Karpas-422 (cell line): Measurements from ENCODE around the gene SERINC2. TPM values are rescaled to one million over a fixed set of nuclear protein-coding genes. Genes with fewer than 3 reads are reported as not detected.
A peak's percentile ranks its signal among the peaks of the same experiment; 100 is the strongest.

Source experiments
- DNase-seq: peaks from one replicate; pipeline ENCODE4 v3.0.0-alpha.2; 2015
- H2AFZ ChIP-seq: fragments of 200-600 bp; sonication (generic); 2 replicates; pipeline ENCODE4 v1.6.1; 2014; ENCODE audit warnings: antibody characterized with exemption, low read length, mixed read lengths
- H3K27ac ChIP-seq: fragments of 200-600 bp; sonication (generic); 2 replicates; pipeline ENCODE4 v1.5.1; 2014; ENCODE audit warnings: mild to moderate bottlenecking, low read length, moderate library complexity
- H3K27me3 ChIP-seq: fragments of 200-600 bp; sonication (generic); 2 replicates; pipeline ENCODE4 v1.6.1; 2014; ENCODE audit warnings: low read length, mixed read lengths
- H3K36me3 ChIP-seq: fragments of 200-600 bp; sonication (generic); 2 replicates; pipeline ENCODE4 v1.6.1; 2014; ENCODE audit warnings: low read length, mixed read lengths; ENCODE audit not compliant: insufficient read depth
- H3K4me1 ChIP-seq: fragments of 200-600 bp; sonication (generic); 2 replicates; pipeline ENCODE4 v1.6.1; 2014; ENCODE audit warnings: mild to moderate bottlenecking, low read length, mixed read lengths
- H3K4me2 ChIP-seq: fragments of 200-600 bp; sonication (generic); 2 replicates; pipeline ENCODE4 v1.6.1; 2014; ENCODE audit warnings: low read length, low read depth, mild to moderate bottlenecking; ENCODE audit not compliant: poor library complexity, severe bottlenecking
- H3K4me3 ChIP-seq: fragments of 200-600 bp; sonication (generic); 2 replicates; pipeline ENCODE4 v1.5.1; 2014; ENCODE audit warnings: mild to moderate bottlenecking, antibody characterized with exemption, low read length, mixed read lengths
- H3K79me2 ChIP-seq: fragments of 200-600 bp; sonication (generic); 2 replicates; pipeline ENCODE4 v1.6.1; 2014; ENCODE audit warnings: mild to moderate bottlenecking, low read length, mixed read lengths
- H3K9ac ChIP-seq: fragments of 200-600 bp; sonication (generic); 2 replicates; pipeline ENCODE4 v1.6.0; 2014; ENCODE audit warnings: low read length
- H3K9me2 ChIP-seq: fragments of 200-600 bp; sonication (generic), shearing (Covaris generic); replicated peaks from 2 replicates; pipeline ENCODE4 v1.6.0; 2014; ENCODE audit warnings: mild to moderate bottlenecking, low read length, moderate library complexity; ENCODE audit not compliant: insufficient read depth
- H3K9me3 ChIP-seq: fragments of 300-700, 200-600 bp; sonication (generic); 2 replicates; pipeline ENCODE4 v1.6.1; 2014; ENCODE audit warnings: low read length, mixed read lengths
- H4K20me1 ChIP-seq: fragments of 200-600 bp; sonication (generic); 2 replicates; pipeline ENCODE4 v1.6.1; 2014; ENCODE audit warnings: mild to moderate bottlenecking, antibody characterized with exemption, low read length, low read depth; ENCODE audit not compliant: insufficient read depth
- total RNA-seq: library from RNA; depleted of rRNA; stranded (reverse); fragments of >200 nt; shearing (Covaris generic); gene quantifications from 2 replicates; pipeline ENCODE4 v1.2.3, GENCODE V29; 2014; ENCODE audit warnings: low replicate concordance

The SERINC2 gene
- total RNA-seq, 1 experiment from 2014 or later, result 2.7 TPM

DNA sequence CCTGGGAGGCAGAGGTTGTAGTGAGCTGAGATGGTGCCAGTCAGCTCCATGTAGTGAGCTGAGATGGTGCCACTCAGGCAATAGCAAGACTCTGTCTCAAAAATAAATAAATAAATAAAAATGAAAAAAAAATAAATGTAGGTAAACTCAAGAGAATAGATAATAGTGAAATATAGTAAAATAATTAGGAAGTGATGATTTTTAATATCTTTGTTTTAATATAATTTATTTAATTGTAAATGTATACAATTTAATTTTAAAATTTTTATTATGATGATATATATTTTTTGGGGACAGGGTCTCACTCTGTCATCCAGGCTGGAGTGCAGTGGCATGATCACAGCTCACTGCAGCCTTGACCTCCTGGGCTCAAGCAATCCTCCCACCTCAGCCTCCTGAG, 19.6 kb upstream of the SERINC2 start:
- peaks cover 8% of the 10 kb centered on the region for H3K4me1 ChIP-seq
- H3K9ac ChIP-seq, result no peak overlapping the region
- no peak overlapping the region for H3K4me2 ChIP-seq
- H2AFZ ChIP-seq, result no peak overlapping the region
- no peak overlapping the region for H3K4me3 ChIP-seq
- H3K27me3 ChIP-seq, result no peaks in the 10 kb centered on the region
- H3K27ac ChIP-seq, result no peak overlapping the region
- no peak for DNase-seq
- no peaks in the 10 kb centered on the region for H4K20me1 ChIP-seq
- H3K36me3 ChIP-seq, result no peaks in the 10 kb centered on the region
- no peaks in the 10 kb centered on the region for H3K9me3 ChIP-seq
- H3K9me2 ChIP-seq, result no peaks in the 10 kb centered on the region
- H3K79me2 ChIP-seq, result no peaks in the 10 kb centered on the region

DNA sequence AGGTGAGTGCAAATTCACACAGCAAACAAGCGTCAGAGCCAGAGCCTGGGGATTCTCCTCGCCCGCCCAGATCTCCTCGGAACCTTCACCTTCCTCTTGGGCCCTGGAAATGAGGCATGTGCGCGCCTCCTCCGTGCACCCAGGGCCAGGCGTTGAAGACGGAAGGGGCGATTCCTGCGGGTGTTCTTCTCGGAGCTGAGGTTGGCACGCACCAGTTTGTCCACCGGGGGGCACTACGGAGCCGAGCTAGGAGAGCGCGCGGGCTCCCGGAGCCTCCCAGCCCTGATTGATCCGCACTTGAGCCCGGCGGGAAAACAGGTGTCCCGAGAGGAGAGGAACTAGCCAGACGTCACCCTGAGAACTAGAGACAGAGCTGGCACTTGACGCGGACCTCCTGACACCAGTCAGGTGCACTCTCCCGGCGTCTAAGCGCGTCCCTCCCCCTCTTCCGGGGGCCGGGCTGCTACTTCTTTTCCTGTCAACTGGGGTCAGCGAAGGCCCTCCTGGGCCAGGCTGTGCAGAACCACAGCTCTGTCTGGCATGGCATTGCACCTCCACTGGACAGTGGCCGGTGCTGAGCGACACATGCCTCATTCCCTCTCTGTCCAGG, 18.3 kb upstream of the SERINC2 start:
- Histone ChIP-seq H3K27me3 (no peaks in the 10 kb centered on the region), H3K9me2 (no peaks in the 10 kb centered on the region), H3K4me3 (peak overlapping the region; percentile 67), H3K4me2 (peak overlapping the region; percentile 62), H2AFZ (peak overlapping the region; percentile 86), H4K20me1 (no peaks in the 10 kb centered on the region), H3K27ac (no peak overlapping the region), H3K9ac (peak overlapping the region; percentile 62), H3K79me2 (no peaks in the 10 kb centered on the region), H3K36me3 (no peaks in the 10 kb centered on the region), H3K4me1 (peaks cover 8% of the 10 kb centered on the region), H3K9me3 (no peaks in the 10 kb centered on the region)
- DNase-seq, result peak; percentile 93

DNA sequence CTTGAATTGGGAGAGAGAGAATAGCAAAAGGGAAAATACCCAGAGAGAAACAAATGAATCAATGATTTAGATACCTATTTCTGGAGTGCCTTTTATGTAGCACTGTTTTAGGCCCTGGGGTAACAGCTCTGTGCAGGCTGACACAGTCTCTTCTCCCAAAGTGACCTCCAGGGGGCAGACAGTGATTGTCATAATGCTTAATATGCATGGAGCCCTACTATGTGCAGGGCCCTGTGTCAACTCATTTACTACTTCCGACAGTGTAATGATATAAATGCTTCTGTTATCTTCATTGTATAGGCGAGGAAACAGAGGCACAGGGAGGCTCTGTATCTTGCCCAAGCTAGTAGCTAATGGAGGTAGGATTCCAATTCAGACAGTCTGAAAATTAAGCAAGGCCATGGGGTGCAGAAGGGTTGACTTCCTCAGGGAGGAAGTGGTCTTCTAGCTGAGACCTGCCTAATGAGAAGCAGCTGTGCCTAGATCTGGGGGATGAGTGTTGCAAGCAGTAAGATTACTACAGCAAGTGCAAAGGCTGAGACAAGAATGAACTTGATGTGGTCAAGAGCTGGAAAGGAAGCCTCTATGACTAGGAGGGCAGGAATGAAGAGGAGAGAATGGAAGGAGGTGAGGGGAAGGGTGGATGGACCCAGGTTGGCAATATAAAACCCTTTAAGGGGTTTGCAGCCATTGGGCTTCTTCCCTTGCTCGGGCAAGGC, 16.2 kb upstream of the SERINC2 start:
- H2AFZ ChIP-seq, result no peak overlapping the region
- no peaks in the 10 kb centered on the region for H3K36me3 ChIP-seq
- H3K4me3 ChIP-seq, result no peak overlapping the region
- no peaks in the 10 kb centered on the region for H4K20me1 ChIP-seq
- no peaks in the 10 kb centered on the region for H3K79me2 ChIP-seq
- no peaks in the 10 kb centered on the region for H3K9me2 ChIP-seq
- H3K4me1 ChIP-seq, result peaks cover 13% of the 10 kb centered on the region
- no peaks in the 10 kb centered on the region for H3K9me3 ChIP-seq
- H3K4me2 ChIP-seq, result no peak overlapping the region
- peak; percentile 53 for DNase-seq
- H3K27me3 ChIP-seq, result no peaks in the 10 kb centered on the region
- H3K9ac ChIP-seq, result no peak overlapping the region
- H3K27ac ChIP-seq, result no peak overlapping the region

DNA sequence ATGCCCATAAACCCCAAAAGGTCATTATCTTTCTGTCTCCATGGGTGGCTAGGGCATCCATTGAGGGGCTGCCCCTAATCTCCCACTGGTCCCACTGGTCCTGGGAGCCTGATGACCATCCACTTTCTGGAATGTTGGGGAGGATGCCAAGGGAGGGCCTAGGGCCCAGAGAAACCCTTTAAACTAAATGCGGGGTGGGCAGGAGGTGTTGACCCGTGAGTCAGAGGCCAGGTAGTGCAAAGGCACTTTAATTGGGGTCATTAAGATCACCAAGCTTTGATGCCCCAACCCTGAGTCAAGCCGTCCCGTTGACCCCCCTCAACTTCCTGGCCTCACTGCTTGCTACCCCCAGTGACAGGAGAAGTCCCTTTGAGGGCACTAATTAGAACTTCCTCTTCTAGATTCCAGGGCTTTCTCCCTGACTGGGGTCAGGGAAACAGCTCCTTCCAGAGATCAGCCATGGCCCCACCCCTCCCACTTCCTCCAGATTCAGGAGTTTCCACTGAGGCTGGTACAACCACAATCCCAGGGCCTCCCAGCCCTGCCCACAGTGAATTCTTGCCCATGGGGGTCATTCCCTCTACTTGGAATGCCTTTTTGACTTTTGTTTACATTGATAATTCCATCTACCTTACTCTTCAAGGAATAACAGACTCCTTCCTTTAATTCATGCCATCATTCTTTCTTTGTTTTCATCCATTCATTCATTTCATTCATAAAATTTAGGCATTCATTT, 15.5 kb upstream of the SERINC2 start:
- Histone ChIP-seq H3K79me2 (no peaks in the 10 kb centered on the region), H3K36me3 (no peaks in the 10 kb centered on the region), H3K4me3 (no peak overlapping the region), H3K27ac (no peak overlapping the region), H3K4me1 (peaks cover 13% of the 10 kb centered on the region), H3K9ac (no peak overlapping the region), H3K4me2 (no peak overlapping the region), H3K9me2 (no peaks in the 10 kb centered on the region), H2AFZ (no peak overlapping the region), H4K20me1 (no peaks in the 10 kb centered on the region), H3K9me3 (no peaks in the 10 kb centered on the region), H3K27me3 (no peaks in the 10 kb centered on the region)
- DNase-seq, result no peak

DNA sequence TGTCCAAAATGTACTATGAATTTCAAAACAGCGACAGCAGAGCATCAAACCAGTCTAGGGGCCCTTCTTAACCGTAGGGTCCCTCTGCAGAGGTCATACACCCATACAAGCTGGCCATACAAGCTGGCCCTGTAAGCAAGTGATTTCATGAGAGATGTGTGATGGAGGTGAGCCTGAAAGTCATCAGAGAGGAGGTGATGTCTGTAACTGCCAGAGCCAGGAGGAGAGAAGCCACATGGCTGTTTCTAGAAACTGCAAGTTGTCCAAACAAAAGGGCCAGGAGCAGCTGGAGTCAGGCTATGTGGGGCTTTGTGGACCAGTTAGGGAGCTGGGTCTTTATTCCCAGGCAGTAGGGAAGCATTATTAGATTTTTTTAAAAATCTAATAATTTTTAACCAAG, 14.8 kb upstream of the SERINC2 start:
- Histone ChIP-seq H3K4me1 (peaks cover 13% of the 10 kb centered on the region), H4K20me1 (no peaks in the 10 kb centered on the region), H3K79me2 (no peaks in the 10 kb centered on the region), H3K9me2 (no peaks in the 10 kb centered on the region), H2AFZ (no peak overlapping the region), H3K9me3 (no peaks in the 10 kb centered on the region), H3K27me3 (no peaks in the 10 kb centered on the region), H3K9ac (no peak overlapping the region), H3K4me3 (no peak overlapping the region), H3K4me2 (no peak overlapping the region), H3K36me3 (no peaks in the 10 kb centered on the region), H3K27ac (no peak overlapping the region)
- no peak for DNase-seq

DNA sequence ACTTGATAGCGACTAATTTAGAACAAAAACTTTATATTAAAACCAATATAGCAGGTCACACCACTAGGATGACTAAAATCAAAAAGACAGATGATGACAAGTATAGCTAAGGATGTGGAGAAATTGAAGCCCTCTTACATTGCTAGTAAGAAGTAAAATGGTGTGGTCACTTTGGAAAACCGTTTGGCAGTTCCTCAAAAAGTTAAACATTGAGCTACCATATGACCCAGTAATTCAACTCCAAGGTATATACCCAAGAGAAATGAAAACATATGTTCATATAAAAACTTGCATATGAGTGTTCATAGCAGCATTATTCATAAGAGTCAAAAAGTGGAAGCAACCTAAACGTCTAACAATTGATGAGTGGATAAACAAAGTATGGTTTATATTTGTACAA, 13.0 kb upstream of the SERINC2 start:
- no peak overlapping the region for H3K27ac ChIP-seq
- H3K27me3 ChIP-seq, result no peaks in the 10 kb centered on the region
- peak overlapping the region; percentile 55; the same call in 1 of the 2 replicates for H2AFZ ChIP-seq
- no peak overlapping the region for H3K4me2 ChIP-seq
- no peaks in the 10 kb centered on the region for H3K79me2 ChIP-seq
- no peak overlapping the region for H3K4me3 ChIP-seq
- no peak for DNase-seq
- H4K20me1 ChIP-seq, result no peaks in the 10 kb centered on the region
- H3K9me2 ChIP-seq, result no peaks in the 10 kb centered on the region
- no peak overlapping the region for H3K9ac ChIP-seq
- peaks cover 6% of the 10 kb centered on the region for H3K4me1 ChIP-seq
- no peaks in the 10 kb centered on the region for H3K9me3 ChIP-seq
- no peaks in the 10 kb centered on the region for H3K36me3 ChIP-seq

DNA sequence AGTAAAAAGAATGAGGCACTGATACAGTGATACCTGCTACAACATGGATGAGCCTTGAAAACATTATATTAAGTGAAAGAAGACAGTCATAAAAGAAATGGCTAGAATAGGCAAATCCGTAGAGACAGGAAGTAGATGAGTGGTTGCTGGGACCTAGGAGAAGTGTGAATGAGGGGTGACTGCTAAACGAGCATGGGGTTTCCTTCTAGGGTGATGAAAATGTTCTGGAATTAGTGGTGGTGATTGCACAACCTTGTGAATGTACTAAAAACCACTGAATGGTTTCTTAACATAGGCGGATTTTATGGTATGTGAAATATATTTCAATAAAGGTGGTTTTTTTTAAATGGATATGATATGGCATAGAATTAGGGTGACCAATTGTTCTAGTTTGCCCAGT, 12.6 kb upstream of the SERINC2 start:
- peak overlapping the region; percentile 55; the same call in 1 of the 2 replicates for H2AFZ ChIP-seq
- H3K27me3 ChIP-seq, result no peaks in the 10 kb centered on the region
- no peak overlapping the region for H3K4me2 ChIP-seq
- no peak overlapping the region for H3K27ac ChIP-seq
- peaks cover 6% of the 10 kb centered on the region for H3K4me1 ChIP-seq
- H3K9ac ChIP-seq, result no peak overlapping the region
- no peaks in the 10 kb centered on the region for H3K9me2 ChIP-seq
- no peaks in the 10 kb centered on the region for H3K9me3 ChIP-seq
- H4K20me1 ChIP-seq, result no peaks in the 10 kb centered on the region
- no peak for DNase-seq
- no peaks in the 10 kb centered on the region for H3K79me2 ChIP-seq
- H3K4me3 ChIP-seq, result no peak overlapping the region
- H3K36me3 ChIP-seq, result no peaks in the 10 kb centered on the region

DNA sequence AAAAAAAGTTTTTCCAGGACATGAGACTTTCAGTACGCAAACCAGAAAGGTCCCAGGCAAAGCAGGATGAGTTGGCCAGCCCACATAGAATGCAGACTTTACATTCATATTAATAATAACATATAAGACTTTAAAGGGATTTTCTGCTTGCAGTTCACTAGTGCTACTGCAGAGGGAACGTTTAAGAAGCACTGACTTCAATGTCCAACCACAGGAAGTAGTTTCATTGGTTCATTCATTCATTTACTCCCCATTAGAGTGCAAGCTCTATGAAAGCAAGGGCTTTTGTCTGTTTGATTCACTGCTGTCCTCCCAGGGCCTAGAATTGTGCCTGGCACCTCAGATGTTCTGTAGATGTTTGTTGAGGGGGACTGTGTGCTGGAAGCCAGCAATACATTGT, 11.8 kb upstream of the SERINC2 start:
- Histone ChIP-seq H4K20me1 (no peaks in the 10 kb centered on the region), H3K4me3 (no peak overlapping the region), H3K4me2 (no peak overlapping the region), H3K9me3 (no peaks in the 10 kb centered on the region), H3K27ac (no peak overlapping the region), H3K9ac (no peak overlapping the region), H3K36me3 (no peaks in the 10 kb centered on the region), H3K79me2 (no peaks in the 10 kb centered on the region), H3K9me2 (no peaks in the 10 kb centered on the region), H3K4me1 (peaks cover 6% of the 10 kb centered on the region), H3K27me3 (no peaks in the 10 kb centered on the region), H2AFZ (no peak overlapping the region)
- no peak for DNase-seq
